ENCODE data around the gene METTL16.
"Not testable (repeated sequence)": the region's sequence is repeated elsewhere in the genome, so short reads cannot be mapped to it uniquely, and the experiment has no call there.

Gene METTL16

GRCh38 chr17:2511462-2512369 is at the start of gene METTL16:
Gene METTL16, minus strand, starts transcription at chr17:2511888. Its CDS starts 9,557 bp downstream, at chr17:2502331.
- peak; percentile 93 for DNase-seq (ENCODE audit: low spot score)
- no peak for FAIRE-seq

- FAIRE-seq (no peak), DNase-seq (ENCODE audit: low spot score) (no peak)
Observed at GRCh38 chr17:2560658-2561057, 49.0 kb upstream of the METTL16 start.

DNA sequence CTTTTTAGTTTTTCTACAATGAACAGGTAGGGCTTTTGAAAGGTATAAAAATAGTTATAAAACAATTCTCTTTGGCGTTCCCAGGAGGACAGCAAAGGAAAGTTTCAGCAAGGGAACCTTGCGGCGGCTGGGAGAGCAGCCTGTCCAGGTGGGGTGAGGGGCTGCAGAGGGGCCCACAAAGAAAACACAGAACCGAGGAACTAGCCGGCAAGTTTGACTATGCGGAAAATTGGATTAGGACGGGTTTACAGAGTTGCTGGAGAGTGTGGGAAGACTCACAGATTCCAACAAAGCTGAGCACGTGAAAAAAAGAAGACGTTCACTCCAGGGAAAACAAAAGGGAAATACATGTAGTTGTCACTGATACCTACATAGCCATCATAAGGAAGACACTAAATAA is 40.2 kb upstream of the METTL16 start:
- FAIRE-seq = no peak
- DNase-seq (ENCODE audit: low spot score) = no peak

DNA sequence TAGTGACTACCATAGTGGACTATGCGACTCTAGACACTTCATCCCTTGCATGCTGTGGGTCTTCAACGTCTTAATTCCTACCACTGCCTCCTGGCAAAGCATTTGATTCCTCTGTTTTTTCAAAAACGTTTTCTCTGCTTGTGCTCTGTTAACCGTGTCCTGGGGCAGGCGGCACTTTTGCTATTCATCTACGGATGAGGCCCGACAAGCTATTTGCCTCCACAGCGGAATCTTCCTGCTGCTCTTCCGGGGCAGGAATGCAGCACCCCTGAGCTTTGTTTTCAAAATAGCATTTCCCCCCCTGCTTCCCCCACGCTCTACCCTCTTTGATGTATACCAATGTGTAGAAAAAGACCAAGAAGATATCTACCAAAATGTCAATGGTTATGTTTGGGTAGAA is 39.8 kb upstream of the METTL16 start:
- no peak for DNase-seq (ENCODE audit: low spot score)
- FAIRE-seq = no peak

DNA sequence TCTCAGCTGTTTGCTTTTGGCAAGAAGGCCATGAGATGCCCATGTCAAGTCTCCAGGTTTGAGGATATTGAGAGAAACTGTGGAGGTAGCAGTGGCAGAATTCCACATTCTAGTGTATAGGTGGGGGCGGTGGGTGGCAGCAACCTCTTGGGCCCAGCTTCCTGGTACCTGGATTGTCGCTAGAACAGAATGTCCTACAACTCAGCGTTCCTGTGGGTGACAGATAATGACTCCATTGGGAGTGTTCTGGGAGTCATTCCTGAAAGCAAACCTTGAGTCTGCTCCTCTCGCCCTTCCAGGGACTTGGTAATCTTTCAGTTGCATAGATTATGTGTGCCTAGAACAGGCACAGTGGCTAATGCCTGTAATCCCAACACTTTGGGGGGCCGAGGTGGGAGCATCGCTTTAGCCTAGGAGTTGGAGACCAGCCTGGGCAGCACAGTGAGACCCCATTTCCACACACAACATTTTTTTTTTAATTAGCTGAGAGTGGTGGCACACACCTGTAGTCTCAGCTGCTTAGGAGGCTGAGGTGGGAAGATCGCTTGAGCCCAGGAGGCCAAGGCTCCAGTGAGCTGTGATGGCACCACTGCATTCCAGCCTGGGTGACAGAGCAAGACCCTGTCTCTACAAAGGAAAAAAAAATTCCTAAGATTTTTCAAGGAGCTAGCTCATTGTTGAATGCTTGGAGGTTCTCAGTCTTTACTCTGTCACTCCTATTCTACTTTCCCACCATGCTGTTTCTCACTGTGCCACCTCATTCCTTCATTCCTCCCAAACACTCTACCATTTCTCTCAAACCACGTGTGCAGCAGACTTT is 37.9 kb upstream of the METTL16 start:
- FAIRE-seq = no peak
- DNase-seq (ENCODE audit: low spot score) = no peak

GRCh38 chr17:2548026-2548425 is 36.3 kb upstream of the METTL16 start:
- FAIRE-seq = not testable (repeated sequence)

DNA sequence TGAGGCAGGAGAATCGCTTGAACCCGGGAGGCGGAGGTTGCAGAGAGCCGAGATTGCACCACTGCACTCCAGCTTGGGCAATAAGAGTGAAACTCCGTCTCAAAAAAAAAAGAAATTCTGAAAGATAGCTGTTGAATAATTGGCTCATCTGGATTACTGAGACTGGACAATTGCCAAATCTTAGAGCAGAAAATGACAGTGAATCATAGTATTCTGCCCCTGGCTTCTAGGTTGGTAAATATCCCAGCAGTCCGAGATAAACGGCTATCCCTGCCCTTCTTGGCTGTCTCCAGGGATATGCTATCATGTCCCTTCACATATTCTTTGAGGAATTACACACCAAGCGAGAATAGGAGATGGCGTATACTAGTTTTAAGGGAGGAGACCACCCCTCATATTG is 35.5 kb upstream of the METTL16 start:
- FAIRE-seq = no peak
- DNase-seq (ENCODE audit: low spot score) = peak; percentile 23

More at GRCh38 chr17:2548026-2548425, 36.3 kb upstream of the METTL16 start:
- DNase-seq (ENCODE audit: low spot score) = not testable (repeated sequence)

DNA sequence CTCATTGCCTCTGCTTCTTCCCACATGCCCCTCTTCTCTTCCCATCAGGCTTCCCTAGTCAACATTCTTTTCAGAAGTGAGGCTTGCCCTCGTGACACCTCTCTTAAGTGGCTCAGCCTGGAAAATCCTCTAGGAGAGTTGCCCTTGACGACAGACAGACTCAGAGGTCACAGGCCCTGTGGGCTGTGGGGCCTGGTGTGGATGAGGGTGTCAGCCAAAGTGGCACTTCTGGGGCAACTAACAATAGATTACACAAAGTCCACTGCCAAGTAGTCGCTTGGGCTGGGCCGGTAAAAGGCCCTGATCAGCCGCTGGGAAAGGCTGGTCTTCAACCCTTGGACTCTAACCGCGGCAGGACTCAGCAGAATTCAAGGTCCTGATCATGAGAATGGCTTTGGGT is 33.7 kb upstream of the METTL16 start:
- no peak for DNase-seq (ENCODE audit: low spot score)
- FAIRE-seq = no peak

DNA sequence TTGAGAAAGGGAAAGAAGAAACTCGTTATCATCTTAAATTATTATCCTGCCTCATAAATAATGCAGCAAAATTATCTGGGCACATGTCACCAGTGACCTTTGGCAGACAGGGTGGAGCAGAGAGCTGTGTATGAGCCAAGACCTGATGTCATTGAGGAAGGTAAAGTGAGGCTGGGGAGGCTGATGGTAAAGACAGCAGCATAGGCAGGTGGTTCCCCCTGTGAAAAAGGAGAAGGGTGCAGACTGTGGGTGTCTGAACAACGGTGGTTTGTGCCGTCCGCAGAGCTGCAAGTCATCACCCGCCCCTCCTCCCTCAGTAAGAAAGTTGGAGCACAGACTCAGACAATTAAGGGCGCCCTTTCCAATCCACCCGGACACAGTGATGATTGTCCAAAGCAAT is 30.8 kb upstream of the METTL16 start:
- FAIRE-seq (no peak), DNase-seq (ENCODE audit: low spot score) (no peak)

- FAIRE-seq = no peak
- no peak for DNase-seq (ENCODE audit: low spot score)
Observed at GRCh38 chr17:2542056-2542455, 30.4 kb upstream of the METTL16 start.

- DNase-seq (ENCODE audit: low spot score); FAIRE-seq: not testable (repeated sequence)
Observed at GRCh38 chr17:2537579-2537978, 25.9 kb upstream of the METTL16 start.

DNA sequence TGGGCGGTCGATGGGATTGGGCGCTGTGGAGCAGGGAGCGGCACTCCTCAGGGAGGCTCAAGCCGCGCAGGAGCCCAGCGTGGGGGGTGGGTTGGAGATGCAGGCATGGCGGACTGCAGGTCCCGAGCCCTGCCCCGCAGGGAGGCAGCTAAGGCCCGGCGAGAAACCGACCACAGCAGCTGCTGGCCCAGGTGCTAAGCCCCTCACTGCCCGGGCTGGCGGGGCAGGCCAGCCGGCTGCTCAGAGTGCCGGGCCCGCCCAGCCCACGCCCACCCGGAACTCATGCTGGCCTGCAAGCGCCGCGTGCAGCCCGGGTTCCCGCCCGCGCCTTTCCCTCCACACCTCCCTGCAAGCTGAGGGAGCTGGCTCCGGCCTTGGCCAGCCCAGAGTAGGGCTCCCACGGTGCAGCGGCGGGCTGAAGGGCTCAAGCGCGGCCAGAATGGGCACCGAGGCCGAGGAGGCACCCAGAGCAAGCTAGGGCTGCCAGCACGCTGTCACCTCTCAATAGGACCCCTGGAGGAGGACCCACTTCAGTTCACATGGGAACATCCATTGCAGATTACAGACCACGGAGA is 20.5 kb upstream of the METTL16 start:
- no peak for FAIRE-seq
- DNase-seq (ENCODE audit: low spot score) = no peak

DNA sequence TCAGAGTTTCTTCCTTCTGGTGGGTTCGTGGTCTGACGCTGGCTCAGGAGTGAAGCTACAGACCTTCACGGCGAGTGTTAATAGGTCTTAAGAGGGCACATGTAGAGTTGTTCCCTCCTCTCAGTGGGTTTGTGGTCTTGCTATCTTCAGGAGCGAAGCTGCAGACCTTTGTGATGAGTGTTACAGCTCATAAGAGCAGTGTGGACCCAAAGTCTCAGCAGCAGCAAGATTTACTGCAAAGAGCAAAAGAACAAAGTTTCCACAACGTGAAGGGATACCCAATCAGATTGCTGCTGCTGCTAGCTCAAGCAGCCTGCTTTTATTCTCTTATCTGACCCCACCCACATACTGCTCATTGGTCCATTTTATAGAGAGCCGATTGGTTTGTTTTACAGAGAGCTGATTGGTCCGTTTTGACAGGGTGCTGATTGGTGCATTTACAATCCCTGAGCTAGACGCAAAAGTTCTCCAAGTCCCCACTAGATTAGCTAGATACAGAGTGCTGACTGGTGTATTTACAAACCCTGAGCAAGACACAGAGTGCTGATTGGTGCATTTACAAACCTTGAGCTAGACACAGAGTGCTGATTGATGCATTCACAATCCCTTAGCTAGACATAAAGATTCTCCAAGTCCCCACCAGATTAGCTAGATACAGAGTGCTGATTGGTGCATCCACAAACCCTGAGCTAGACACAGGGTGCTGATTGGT is 19.7 kb upstream of the METTL16 start:
- not testable (repeated sequence) for FAIRE-seq; DNase-seq (ENCODE audit: low spot score)

DNA sequence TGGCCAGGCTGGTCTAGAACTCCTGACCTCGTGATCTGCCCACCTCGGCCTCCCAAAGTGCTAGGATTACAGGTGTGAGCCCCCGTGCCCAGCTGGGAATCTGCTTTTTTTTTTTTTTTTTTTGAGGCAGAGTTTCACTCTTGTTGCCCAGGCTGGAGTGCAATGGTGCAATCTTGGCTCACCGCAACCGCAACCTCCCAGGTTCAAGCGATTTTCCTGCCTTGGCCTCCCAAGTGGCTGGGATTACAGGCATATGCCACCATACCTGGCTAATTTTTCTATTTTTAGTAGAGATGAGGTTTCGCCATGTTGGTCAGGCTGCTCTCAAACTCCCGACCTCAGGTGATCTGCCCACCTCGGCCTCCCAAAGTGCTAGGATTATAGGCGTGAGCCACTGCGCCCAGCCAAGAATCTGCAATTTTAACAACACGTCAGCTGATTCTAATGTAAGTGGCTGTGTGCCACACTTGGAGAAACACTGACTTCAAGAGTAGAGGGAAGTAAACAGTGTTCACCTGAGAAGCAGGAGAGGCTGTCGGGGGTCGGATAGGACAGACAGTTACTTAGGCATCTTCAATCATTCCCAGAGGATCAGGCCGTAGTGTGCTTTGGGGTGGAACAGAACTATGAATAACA is 10.2 kb upstream of the METTL16 start:
- not testable (repeated sequence) for DNase-seq (ENCODE audit: low spot score); FAIRE-seq

DNA sequence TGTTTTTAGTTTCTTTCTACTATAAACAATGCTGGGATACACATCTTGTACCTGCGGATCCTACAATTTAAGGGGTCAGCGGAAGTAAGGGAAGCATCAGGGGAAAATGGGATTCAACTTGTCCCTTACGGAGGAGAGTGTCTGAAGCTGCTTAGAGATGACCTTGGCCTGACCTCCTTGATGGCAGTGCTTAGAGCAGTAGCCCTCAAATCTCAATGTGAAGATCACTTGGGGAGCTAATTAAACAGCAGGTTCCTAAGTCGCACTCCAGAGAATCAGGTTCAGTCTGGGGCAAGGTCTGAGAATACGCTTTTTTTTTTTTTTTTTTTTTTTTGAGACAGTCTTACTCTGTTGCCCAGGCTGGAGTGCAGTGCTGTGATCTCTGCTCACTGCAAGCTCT is 9.6 kb upstream of the METTL16 start:
- FAIRE-seq (no peak), DNase-seq (ENCODE audit: low spot score) (no peak)

DNA sequence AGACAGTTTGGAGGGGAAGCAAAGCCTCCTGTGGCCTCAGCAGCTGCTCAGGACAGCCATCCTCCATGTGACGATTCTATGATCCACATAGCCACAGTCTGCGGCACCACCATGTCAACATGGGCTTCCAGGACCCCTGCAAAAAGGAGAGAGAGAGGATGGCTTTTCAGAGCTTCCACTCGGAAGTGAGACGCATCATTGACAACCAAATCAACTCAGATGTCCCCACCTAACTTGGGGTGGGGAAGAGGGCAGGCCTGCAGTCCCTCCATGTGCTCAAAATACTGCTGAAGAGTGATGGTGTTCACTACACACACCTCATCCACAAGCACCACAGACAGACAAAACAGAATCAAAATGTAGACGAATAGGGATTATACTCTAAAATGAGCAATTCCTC is 5.9 kb upstream of the METTL16 start:
- no peak for FAIRE-seq
- DNase-seq (ENCODE audit: low spot score) = no peak

- FAIRE-seq (no peak), DNase-seq (ENCODE audit: low spot score) (no peak)
Observed at GRCh38 chr17:2511138-2511461, 588 bp downstream of the METTL16 start.

DNA sequence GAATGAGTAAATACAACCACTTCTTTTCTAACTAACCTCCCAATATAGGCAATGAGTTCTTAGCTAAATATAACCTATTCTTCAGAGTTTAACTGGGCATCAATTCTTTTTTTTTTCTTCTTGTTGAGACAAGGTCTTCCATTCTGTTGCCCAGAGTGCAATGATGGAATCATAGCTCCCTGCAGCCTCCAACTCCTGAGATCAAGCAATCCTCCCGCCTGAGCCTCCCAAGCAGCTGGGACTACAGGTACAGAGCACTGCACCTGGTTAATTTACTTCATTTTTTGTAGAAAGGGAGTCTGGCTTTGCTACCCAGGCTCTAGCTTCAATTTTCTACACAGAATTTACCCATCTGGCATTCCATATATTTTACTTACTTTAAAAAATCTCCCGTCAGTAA is 1.1 kb downstream of the METTL16 start:
- no peak for FAIRE-seq
- DNase-seq (ENCODE audit: low spot score) = no peak

DNA sequence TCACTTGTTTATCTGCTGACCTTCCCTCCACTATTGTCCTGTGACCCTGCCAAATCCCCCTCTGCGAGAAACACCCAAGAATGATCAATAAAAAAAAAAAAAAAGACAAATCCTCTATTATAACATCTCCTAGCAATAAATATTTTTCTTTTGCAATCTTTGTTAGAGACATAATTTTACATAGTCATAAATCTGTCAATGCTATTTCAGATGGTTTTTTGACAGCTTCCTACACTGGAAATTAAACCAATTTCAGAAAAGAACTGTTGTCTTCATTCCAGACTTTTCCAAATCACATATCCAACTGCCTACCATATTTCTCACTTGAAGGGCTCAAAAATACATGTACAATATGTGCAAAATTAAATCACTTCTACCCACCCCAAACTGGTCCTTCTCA is 3.7 kb downstream of the METTL16 start:
- DNase-seq (ENCODE audit: low spot score) (no peak), FAIRE-seq (no peak)

DNA sequence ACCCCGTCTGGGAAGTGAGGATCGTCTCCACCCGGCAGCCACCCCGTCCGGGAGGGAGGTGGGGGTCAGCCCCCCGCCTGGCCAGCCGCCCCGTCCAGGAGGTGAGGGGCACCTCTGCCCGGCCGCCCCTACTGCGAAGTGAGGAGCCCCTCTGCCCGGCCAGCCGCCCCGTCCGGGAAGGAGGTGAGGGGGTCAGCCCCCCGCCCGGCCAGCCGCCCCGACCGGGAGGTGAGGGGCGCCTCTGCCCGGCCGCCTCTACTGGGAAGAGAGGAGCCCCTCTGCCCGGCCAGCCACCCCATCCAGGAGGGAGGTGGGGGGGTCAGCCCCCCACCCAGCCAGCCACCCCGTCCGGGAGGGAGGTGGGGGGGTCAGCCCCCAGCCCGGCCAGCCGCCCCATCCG is 4.7 kb downstream of the METTL16 start:
- DNase-seq (ENCODE audit: low spot score); FAIRE-seq: not testable (repeated sequence)

DNA sequence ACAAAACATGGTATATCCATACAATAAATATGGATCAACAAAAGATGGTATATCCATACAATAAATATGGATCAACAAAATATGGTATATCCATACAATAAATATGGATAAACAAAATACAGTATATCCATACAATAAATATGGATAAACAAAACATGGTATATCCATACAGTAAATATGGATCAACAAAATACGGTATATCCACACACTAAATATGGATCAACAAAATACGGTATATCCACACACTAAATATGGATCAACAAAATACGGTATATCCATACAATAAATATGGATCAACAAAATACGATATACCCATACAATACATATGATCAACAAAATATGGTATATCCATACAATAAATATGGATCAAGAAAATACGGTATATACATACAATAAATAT is 8.1 kb downstream of the METTL16 start:
- DNase-seq (ENCODE audit: low spot score) (no peak), FAIRE-seq (no peak)
